ENCODE measurements around the gene SLC7A14. TPM values are rescaled to one million over a fixed set of nuclear protein-coding genes. Genes with fewer than 3 reads are reported as not detected.

The SLC7A14 gene
- total RNA-seq, 1 donor from 2014 or later, result 0.23 TPM

- Histone ChIP-seq H3K36me3 (ENCODE audit: insufficient read depth, low read length) (no peaks in the 10 kb centered on the region), H3K9me3 (ENCODE audit: insufficient read depth, low read depth, low read length) (no peaks in the 10 kb centered on the region), H3K4me3 (ENCODE audit: insufficient read depth, low read depth, low read length) (no peak overlapping the region), H4K20me1 (ENCODE audit: insufficient read depth, low read length) (no peaks in the 10 kb centered on the region), H3K79me2 (ENCODE audit: insufficient read depth, low read length) (no peaks in the 10 kb centered on the region), H2AFZ (ENCODE audit: low read depth, low read length) (no peak overlapping the region), H3K27me3 (ENCODE audit: insufficient read depth, low read length) (no peaks in the 10 kb centered on the region), H3K4me1 (ENCODE audit: insufficient read depth, low read length) (no peaks in the 10 kb centered on the region), H3K27ac (ENCODE audit: low read depth, low read length) (no peak overlapping the region), H3K9ac (ENCODE audit: low read length) (no peak overlapping the region), H3K4me2 (ENCODE audit: low read length) (no peak overlapping the region)
- FAIRE-seq, result no peak
- no peak for DNase-seq (ENCODE audit: low read depth)
- Mint-ChIP-seq H3K27ac (ENCODE audit: unreplicated experiment) (no peak overlapping the region), H3K27me3 (ENCODE audit: low read depth, unreplicated experiment) (peaks cover 6% of the 10 kb centered on the region), H3K9me3 (ENCODE audit: unreplicated experiment) (no peaks in the 10 kb centered on the region), H3K4me3 (ENCODE audit: unreplicated experiment) (no peak overlapping the region), H3K4me1 (ENCODE audit: low read depth, unreplicated experiment) (no peaks in the 10 kb centered on the region), H3K36me3 (ENCODE audit: low read depth, unreplicated experiment) (no peaks in the 10 kb centered on the region)
- TF ChIP-seq EZH2 (IDR thresholded peaks at IDR 0.05; ENCODE audit: insufficient read depth, low read length), result no peak
- TF ChIP-seq CTCF (IDR thresholded peaks at IDR 0.05; ENCODE audit: insufficient read depth, low read depth, low read length), result no peak
Observed at GRCh38 chr3:170605490-170605889, 19.6 kb upstream of the SLC7A14 start.

- Histone ChIP-seq H3K79me2 (ENCODE audit: insufficient read depth, low read length) (no peaks in the 10 kb centered on the region), H4K20me1 (ENCODE audit: insufficient read depth, low read length) (no peaks in the 10 kb centered on the region), H3K36me3 (ENCODE audit: insufficient read depth, low read length) (no peaks in the 10 kb centered on the region), H3K4me3 (ENCODE audit: insufficient read depth, low read depth, low read length) (no peak overlapping the region), H3K27me3 (ENCODE audit: insufficient read depth, low read length) (peaks cover 2% of the 10 kb centered on the region), H3K4me2 (ENCODE audit: low read length) (no peak overlapping the region), H2AFZ (ENCODE audit: low read depth, low read length) (no peak overlapping the region), H3K9me3 (ENCODE audit: insufficient read depth, low read depth, low read length) (no peaks in the 10 kb centered on the region), H3K4me1 (ENCODE audit: insufficient read depth, low read length) (no peaks in the 10 kb centered on the region), H3K9ac (ENCODE audit: low read length) (no peak overlapping the region), H3K27ac (ENCODE audit: low read depth, low read length) (no peak overlapping the region)
- FAIRE-seq, result no peak
- no peak overlapping the region for H3K4me3 Mint-ChIP-seq (ENCODE audit: unreplicated experiment)
- no peaks in the 10 kb centered on the region for H3K9me3 Mint-ChIP-seq (ENCODE audit: unreplicated experiment)
- DNase-seq (ENCODE audit: low read depth), result peak; percentile 7
- TF ChIP-seq EZH2 (IDR thresholded peaks at IDR 0.05; ENCODE audit: insufficient read depth, low read length) (no peak), CTCF (IDR thresholded peaks at IDR 0.05; ENCODE audit: insufficient read depth, low read depth, low read length) (no peak)
- no peaks in the 10 kb centered on the region for H3K4me1 Mint-ChIP-seq (ENCODE audit: low read depth, unreplicated experiment)
- H3K27ac Mint-ChIP-seq (ENCODE audit: unreplicated experiment), result no peak overlapping the region
- no peaks in the 10 kb centered on the region for H3K36me3 Mint-ChIP-seq (ENCODE audit: low read depth, unreplicated experiment)
- peaks cover 6% of the 10 kb centered on the region for H3K27me3 Mint-ChIP-seq (ENCODE audit: low read depth, unreplicated experiment)
Observed at GRCh38 chr3:170603770-170604510, 18.1 kb upstream of the SLC7A14 start.

- Histone ChIP-seq H3K36me3 (ENCODE audit: insufficient read depth, low read length) (no peaks in the 10 kb centered on the region), H3K9ac (ENCODE audit: low read length) (no peak overlapping the region), H3K79me2 (ENCODE audit: insufficient read depth, low read length) (no peaks in the 10 kb centered on the region), H3K27ac (ENCODE audit: low read depth, low read length) (no peak overlapping the region), H3K4me3 (ENCODE audit: insufficient read depth, low read depth, low read length) (no peak overlapping the region), H3K4me1 (ENCODE audit: insufficient read depth, low read length) (no peaks in the 10 kb centered on the region), H3K27me3 (ENCODE audit: insufficient read depth, low read length) (peaks cover 2% of the 10 kb centered on the region), H2AFZ (ENCODE audit: low read depth, low read length) (no peak overlapping the region), H3K4me2 (ENCODE audit: low read length) (no peak overlapping the region), H3K9me3 (ENCODE audit: insufficient read depth, low read depth, low read length) (no peaks in the 10 kb centered on the region), H4K20me1 (ENCODE audit: insufficient read depth, low read length) (no peaks in the 10 kb centered on the region)
- TF ChIP-seq CTCF (IDR thresholded peaks at IDR 0.05; ENCODE audit: insufficient read depth, low read depth, low read length) (no peak), EZH2 (IDR thresholded peaks at IDR 0.05; ENCODE audit: insufficient read depth, low read length) (no peak)
- Mint-ChIP-seq H3K4me3 (ENCODE audit: unreplicated experiment) (no peak overlapping the region), H3K27ac (ENCODE audit: unreplicated experiment) (no peak overlapping the region), H3K9me3 (ENCODE audit: unreplicated experiment) (no peaks in the 10 kb centered on the region), H3K27me3 (ENCODE audit: low read depth, unreplicated experiment) (peaks cover 6% of the 10 kb centered on the region), H3K36me3 (ENCODE audit: low read depth, unreplicated experiment) (no peaks in the 10 kb centered on the region), H3K4me1 (ENCODE audit: low read depth, unreplicated experiment) (peaks cover 3% of the 10 kb centered on the region)
- FAIRE-seq, result no peak
- DNase-seq (ENCODE audit: low read depth), result peak; percentile 8
Observed at GRCh38 chr3:170602556-170602955, 16.7 kb upstream of the SLC7A14 start.
